K562 (cell line): ENCODE results near the gene FAM83B. TPM values are rescaled to one million over a fixed set of nuclear protein-coding genes. Genes with fewer than 3 reads are reported as not detected.

Experiments used
- ATAC-seq: fragments of 200-7000 bp; cut with Tn5 transposase; 3 replicates; pipeline ENCODE4 v1.9.1; 2020; ENCODE audit warnings: moderate library complexity
- BruUV-seq: library from RNA; stranded (reverse); fragments of 400-500 nt; replicated peaks from 2 replicates; lab custom pipeline; 2021; lab: Mats Ljungman, UMichigan
- CTCF ChIA-PET: fragments of 300-600 bp; formaldehyde crosslinking; extraction: SDS; loops from one replicate; lab custom pipeline; 2021; ENCODE audit warnings: low intra/inter-chr PET ratio; lab: Yijun Ruan, JAX
- POLR2A ChIA-PET: fragments of 300-600, 350-650 bp; sonication (Branson Sonifier 250); formaldehyde crosslinking; extraction: SDS; loops from one replicate; lab custom pipeline; 2021; ENCODE audit warnings: antibody characterized with exemption, inconsistent platforms; lab: Yijun Ruan, JAX
- DNase-seq, 4 experiments: peaks; one replicate each; pipeline versions ENCODE4 v3.0.0 to v3.0.0-alpha.2; 2011 to 2018; ENCODE audit warnings: low spot score in 3 of 4, mixed read lengths in 3 of 4; ENCODE audit errors: extremely low read depth in 1 of 4
- FAIRE-seq: peaks from 2 replicates; lab custom pipeline; 2011; peaks lifted over from hg19 to GRCh38; lab: Jason Lieb, UNC
- H2AFZ ChIP-seq: 2 replicates; pipeline ENCODE4 v1.6.0; 2011; ENCODE audit warnings: low read depth, low read length, control low read depth, inconsistent platforms
- H3K27ac ChIP-seq: fragments of 200-600 bp; 3 replicates; pipeline ENCODE4 v1.8.0; 2011; ENCODE audit warnings: low read depth, mild to moderate bottlenecking, control low read depth, inconsistent platforms, low read length, moderate library complexity, mixed read lengths; ENCODE audit errors: extremely low read depth
- H3K27me3 ChIP-seq, 2 experiments: fragments of 300-600 bp in 1 of 2; 2 replicates in 1 of 2; 3 replicates in 1 of 2; pipeline versions ENCODE4 v1.6.0 to v1.8.0; 2011; ENCODE audit warnings: inconsistent platforms in 2 of 2, low read length in 2 of 2, mild to moderate bottlenecking in 1 of 2, mixed read lengths in 1 of 2, moderate library complexity in 1 of 2; ENCODE audit not compliant: control insufficient read depth in 2 of 2, insufficient read depth in 2 of 2
- H3K36me3 ChIP-seq: fragments of 300-600 bp; 3 replicates; pipeline ENCODE4 v1.8.0; 2011; ENCODE audit warnings: mild to moderate bottlenecking, low read length, inconsistent platforms; ENCODE audit not compliant: control insufficient read depth, insufficient read depth
- H3K4me1 ChIP-seq, 2 experiments: fragments of 200-600 bp in 1 of 2; replicated peaks in 1 of 2; 2 replicates in 1 of 2; 3 replicates in 1 of 2; pipeline versions ENCODE4 v1.5.1 to v1.8.0; 2011; ENCODE audit warnings: inconsistent platforms in 2 of 2, low read length in 2 of 2, mild to moderate bottlenecking in 1 of 2, mixed read lengths in 1 of 2, moderate library complexity in 1 of 2; ENCODE audit not compliant: control insufficient read depth in 2 of 2, insufficient read depth in 2 of 2
- H3K4me2 ChIP-seq: 2 replicates; pipeline ENCODE4 v1.6.1; 2011; ENCODE audit warnings: low read length, control low read depth, inconsistent platforms, mixed read lengths; ENCODE audit not compliant: insufficient read depth
- H3K4me3 ChIP-seq: fragments of 200-600 bp; sonication (generic), shearing (Covaris generic); 2 replicates; pipeline ENCODE4 v1.5.1; 2016; ENCODE audit warnings: control low read depth, inconsistent platforms
- H3K79me2 ChIP-seq: fragments of 200-600 bp; 3 replicates; pipeline ENCODE4 v1.8.0; 2011; ENCODE audit warnings: low read length, inconsistent platforms; ENCODE audit not compliant: control insufficient read depth, insufficient read depth
- H3K9ac ChIP-seq, 2 experiments: 2 replicates each; pipeline versions ENCODE4 v1.6.0 to v1.6.1; 2011; ENCODE audit warnings: low read depth in 2 of 2, low read length in 2 of 2, control low read depth in 1 of 2, inconsistent platforms in 1 of 2, mild to moderate bottlenecking in 1 of 2, mixed read lengths in 1 of 2; ENCODE audit not compliant: insufficient read depth in 1 of 2
- H3K9me1 ChIP-seq: one replicate; pipeline ENCODE4 v1.6.0; 2011; ENCODE audit warnings: inconsistent platforms, mild to moderate bottlenecking, low read length, moderate library complexity; ENCODE audit not compliant: control insufficient read depth, insufficient read depth
- H3K9me3 ChIP-seq: replicated peaks from 2 replicates; pipeline ENCODE4 v1.5.1; 2011; ENCODE audit warnings: low read depth, low read length, inconsistent platforms; ENCODE audit not compliant: control insufficient read depth, insufficient read depth
- H4K20me1 ChIP-seq: replicated peaks from 2 replicates; pipeline ENCODE4 v1.6.1; 2011; ENCODE audit warnings: low read length, inconsistent platforms, mixed read lengths; ENCODE audit not compliant: control insufficient read depth, insufficient read depth
- CREB3L1 ChIP-seq: fragments of 450-650 bp; IDR thresholded peaks from 2 replicates; pipeline ENCODE4 v1.6.1; 2014; ENCODE audit warnings: low read depth, mild to moderate bottlenecking, moderate library complexity, borderline replicate concordance
- MIER1 ChIP-seq: fragments of 450-650 bp; IDR thresholded peaks from 2 replicates; pipeline ENCODE4 v1.6.1; 2016; ENCODE audit warnings: antibody characterized with exemption, mild to moderate bottlenecking, low read depth
- MTA1 ChIP-seq: fragments of 450-650 bp; IDR thresholded peaks from 2 replicates; pipeline ENCODE4 v1.6.1; 2017; ENCODE audit warnings: borderline replicate concordance
- NFE2 ChIP-seq: IDR thresholded peaks from 2 replicates; pipeline ENCODE4 v1.6.1; 2014; ENCODE audit warnings: antibody characterized with exemption, low read depth
- SAP30 ChIP-seq: fragments of 200-600 bp; sonication (generic); IDR thresholded peaks from 2 replicates; pipeline ENCODE4 v1.6.1; 2012; ENCODE audit warnings: borderline replicate concordance, low read depth, mild to moderate bottlenecking, moderate library complexity, low read length, control low read depth, inconsistent platforms; ENCODE audit not compliant: insufficient read depth, poor library complexity, severe bottlenecking
- WGBS: fragments of 100-300 bp; shearing (Covaris generic); methylation state at CpG from one replicate; pipeline ENCODE4 v1.1.6; 2016; ENCODE audit warnings: low coverage, mixed read lengths; ENCODE audit not compliant: insufficient coverage; ENCODE audit errors: missing lambda C conversion rate; 5-methylcytosine and 5-hydroxymethylcytosine counted together
- in situ Hi-C: fragments of 300-500 bp; cut with MboI; formaldehyde crosslinking; loops from 4 replicates; pipeline ENCODE4 v1.15.0; 2018; ENCODE audit warnings: inconsistent platforms, mixed read lengths
- intact Hi-C: fragments of 100-400 bp; cut with micrococcal nuclease; formaldehyde crosslinking; loops from 2 replicates; pipeline ENCODE4 v1.14.2; 2022
- polyA plus RNA-seq, 8 experiments: library from polyadenylated mRNA; depleted of rRNA in 4 of 8; stranded (reverse) in 5 of 8; unstranded in 3 of 8; fragments of >200 nt; fragmentation: Nextera tagmentation in 2 of 8; fragmentation: Illumina TruSeq in 1 of 8; extraction: Ambion mirVana in 2 of 8; extraction: Trizol in 1 of 8; gene quantifications; 2 replicates each; pipeline versions ENCODE4 v1.2.1 to v1.2.3, GENCODE V29; 2011 to 2014; ENCODE audit warnings: inconsistent platforms in 1 of 8, missing spikeins in 1 of 8
- total RNA-seq, 7 experiments: library from RNA; depleted of rRNA in 6 of 7; stranded (reverse); fragments of >200 nt in 6 of 7; fragmentation: Illumina TruSeq in 2 of 7; extraction: Trizol in 2 of 7; gene quantifications; 2 replicates each; pipeline versions ENCODE4 v1.2.1 to v1.2.3, GENCODE V29; 2011 to 2021; ENCODE audit warnings: low replicate concordance in 1 of 7

The FAM83B gene
- total and polyA plus RNA-seq, 9 of the 15 experiments (the other 6 are each of a cell fraction or from before 2014, with no cell fraction given), result not detected

- TF ChIP-seq SAP30 (no peak), MIER1 (no peak)
Measured at GRCh38 chr6:54861905-54862616, 15.5 kb downstream of the FAM83B start (continued).

GRCh38 chr6:54864272-54864671 is 17.7 kb downstream of the FAM83B start:
- intact Hi-C loops, result no loop called here
- CTCF ChIA-PET, result no interaction called here
- no TSS peak for BruUV-seq
- Histone ChIP-seq H3K79me2 (no peaks in the 10 kb centered on the region), H4K20me1 (no peaks in the 10 kb centered on the region), H2AFZ (no peak overlapping the region), H3K36me3 (no peaks in the 10 kb centered on the region), H3K9me3 (no peaks in the 10 kb centered on the region), H3K9ac (no peak overlapping the region), H3K27me3 (no peaks in the 10 kb centered on the region), H3K27ac (no peak overlapping the region), H3K4me3 (no peak overlapping the region), H3K4me2 (no peak overlapping the region), H3K9me1 (no peaks in the 10 kb centered on the region), H3K4me1 (no peaks in the 10 kb centered on the region)
- TF ChIP-seq CREB3L1 (no peak), MTA1 (no peak), NFE2 (no peak)
- in situ Hi-C loops, result no loop called here
- FAIRE-seq, result no peak
- DNase-seq, result no peak
- WGBS, result 8% methylated on average over 2 of the region's 2 CpGs
- POLR2A ChIA-PET, result no interaction called here
- no peak for ATAC-seq
